A673 (cell line): ENCODE measurements around the gene ZBTB16.

Experiments used
- CTCF ChIP-seq: fragments of 300-800, 200-600 bp; sonication (generic); conservative IDR thresholded peaks from 2 replicates; pipeline ENCODE4 v1.5.1; 2017; ENCODE audit warnings: low read depth, mild to moderate bottlenecking, antibody characterized with exemption, low read length, moderate library complexity, mixed read lengths
- EZH2 ChIP-seq: fragments of 200-600 bp; sonication (generic); IDR thresholded peaks from 2 replicates; pipeline ENCODE4 v1.6.1; 2017; ENCODE audit warnings: borderline replicate concordance, low read depth, mild to moderate bottlenecking, mixed read lengths, antibody characterized with exemption, low read length; ENCODE audit not compliant: poor library complexity, severe bottlenecking

DNA sequence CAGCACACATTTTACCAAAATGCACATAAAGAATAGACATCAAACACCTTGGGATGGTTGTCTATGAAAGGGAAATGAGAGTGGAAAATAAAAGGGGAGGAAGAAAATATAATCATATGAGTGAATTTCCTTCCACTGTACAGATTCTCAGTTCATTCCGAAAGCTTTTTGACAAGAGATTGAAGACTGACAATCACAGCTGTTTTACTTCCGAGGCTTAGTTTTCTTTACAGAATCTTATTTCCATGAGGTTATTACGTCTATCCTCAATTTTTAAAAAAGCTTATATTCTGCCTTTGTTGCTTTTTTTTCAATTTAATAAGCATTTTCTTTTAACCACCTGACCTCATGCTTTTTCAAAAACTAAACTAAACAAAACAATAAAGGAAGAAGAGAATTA, 223.9 kb downstream of the ZBTB16 start:
- no peak for TF ChIP-seq CTCF
- TF ChIP-seq EZH2: no peak
